ENCODE data around the gene KIFBP.
"Not testable (repeated sequence)": the region's sequence is repeated elsewhere in the genome, so short reads cannot be mapped to it uniquely, and the experiment has no call there.

Gene KIFBP

DNA sequence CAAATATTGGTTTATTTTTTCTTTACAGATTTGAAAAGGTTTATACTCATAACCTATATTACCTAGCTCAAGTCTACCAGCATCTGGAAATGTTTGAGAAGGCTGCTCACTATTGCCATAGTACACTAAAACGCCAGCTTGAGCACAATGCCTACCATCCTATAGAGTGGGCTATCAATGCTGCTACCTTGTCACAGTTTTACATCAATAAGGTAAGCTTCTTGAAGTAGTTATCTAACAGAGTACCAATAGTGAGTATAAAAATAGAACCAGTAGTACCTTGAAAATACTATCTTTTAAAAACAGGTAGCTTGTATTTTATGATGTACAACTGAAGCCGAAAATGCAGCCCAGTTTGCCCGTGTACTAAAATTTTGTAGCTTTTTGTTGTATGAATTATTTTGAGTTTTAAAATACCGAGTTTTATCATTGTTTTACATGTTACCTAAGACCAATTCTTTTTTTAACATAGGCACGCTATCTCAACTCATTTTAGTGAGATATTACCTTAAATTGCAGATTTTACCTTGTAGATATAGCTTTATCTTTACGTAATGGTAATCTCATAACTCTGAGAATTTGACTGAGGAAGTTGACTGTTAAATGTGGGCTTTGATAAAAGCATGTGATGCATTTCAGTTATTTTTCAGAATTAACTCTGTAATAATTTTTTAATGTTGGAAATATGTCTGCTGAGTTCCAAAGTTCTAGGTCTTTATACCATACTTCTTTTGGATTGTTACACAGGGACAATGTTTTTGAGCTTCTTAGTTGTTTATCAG lies 17.3 kb downstream of the KIFBP start:
- DNase-seq (ENCODE audit: low read depth) = no peak

DNA sequence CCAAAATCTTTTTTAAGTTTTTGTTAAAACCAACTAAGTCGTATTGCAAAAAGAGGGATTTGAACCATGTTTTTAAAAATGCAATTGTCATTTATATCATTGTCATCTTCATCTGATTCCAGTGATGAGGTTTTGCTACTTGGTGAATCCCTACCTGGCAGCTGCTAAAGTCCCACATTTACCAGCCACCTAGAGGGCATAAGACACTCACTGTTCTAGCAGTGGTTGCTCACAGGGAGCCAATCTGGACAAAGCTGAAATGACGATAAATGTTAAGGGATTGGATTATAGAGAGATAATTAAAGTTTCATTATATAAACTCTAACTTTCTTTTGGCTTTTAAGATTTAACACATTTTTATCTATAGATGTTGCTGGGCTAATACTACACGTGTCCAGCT lies 18.7 kb downstream of the KIFBP start:
- no peak for DNase-seq (ENCODE audit: low read depth)

DNA sequence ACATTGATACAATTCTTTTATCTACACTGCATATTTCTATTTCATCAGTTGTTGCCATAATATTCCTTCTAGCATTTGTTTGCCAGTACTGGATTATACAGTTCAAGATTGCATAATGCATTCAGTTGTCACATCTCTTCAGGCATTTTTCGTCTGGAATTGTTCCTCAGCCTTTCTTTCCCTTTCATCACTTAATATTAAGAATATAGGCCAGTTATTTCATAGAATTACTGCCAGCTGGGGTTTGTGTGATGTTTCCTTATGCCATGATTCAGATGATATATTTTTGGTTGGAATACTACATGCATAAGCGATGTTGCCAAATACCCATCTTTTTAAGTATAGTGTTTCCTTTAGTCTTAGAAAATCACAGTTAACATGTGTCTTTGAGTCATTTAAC lies 20.8 kb downstream of the KIFBP start:
- DNase-seq (ENCODE audit: low read depth) = peak; percentile 33

DNA sequence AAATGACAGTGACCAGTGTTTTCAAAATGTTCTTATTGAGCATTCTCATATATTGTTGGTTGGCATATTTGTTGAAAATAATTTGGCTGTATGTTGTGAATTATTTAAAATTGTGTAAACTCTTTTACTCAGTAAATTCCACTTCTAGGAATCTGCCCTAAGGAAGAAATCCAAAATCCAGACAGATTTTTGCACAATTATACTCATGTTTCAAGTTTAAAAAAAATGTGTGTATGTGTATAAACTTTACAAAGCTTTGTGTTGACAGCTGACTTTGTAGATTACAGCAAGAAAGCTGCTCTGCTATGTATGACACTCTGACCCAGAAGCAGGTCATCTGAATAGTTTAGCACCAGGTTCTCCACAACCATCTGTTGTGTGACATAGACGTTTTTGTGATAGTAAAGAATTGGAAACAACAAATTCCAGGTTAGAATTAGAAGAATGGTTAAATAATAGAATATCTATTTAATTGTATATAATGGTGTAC lies 21.6 kb downstream of the KIFBP start:
- DNase-seq (ENCODE audit: low read depth) = no peak

DNA sequence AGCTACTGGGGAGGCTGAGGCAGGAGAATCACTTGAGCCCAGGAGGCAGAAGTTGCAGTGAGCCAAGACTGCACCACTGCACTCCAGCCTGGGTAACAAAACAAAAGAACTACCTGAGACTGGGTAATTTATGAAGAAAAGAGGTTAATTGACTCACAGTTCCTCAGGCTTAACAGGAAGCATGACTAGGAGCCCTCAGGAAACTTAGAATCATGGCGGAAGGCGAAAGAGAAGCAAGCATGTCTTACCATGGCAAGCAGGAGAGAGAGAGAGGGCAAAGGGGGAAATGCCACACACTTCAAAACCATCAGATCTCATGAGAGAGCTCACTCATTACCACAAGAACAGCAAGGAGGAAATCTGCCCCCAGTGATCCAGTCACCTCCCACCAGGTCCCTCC lies 24.2 kb downstream of the KIFBP start:
- DNase-seq (ENCODE audit: low read depth) = not testable (repeated sequence)

DNA sequence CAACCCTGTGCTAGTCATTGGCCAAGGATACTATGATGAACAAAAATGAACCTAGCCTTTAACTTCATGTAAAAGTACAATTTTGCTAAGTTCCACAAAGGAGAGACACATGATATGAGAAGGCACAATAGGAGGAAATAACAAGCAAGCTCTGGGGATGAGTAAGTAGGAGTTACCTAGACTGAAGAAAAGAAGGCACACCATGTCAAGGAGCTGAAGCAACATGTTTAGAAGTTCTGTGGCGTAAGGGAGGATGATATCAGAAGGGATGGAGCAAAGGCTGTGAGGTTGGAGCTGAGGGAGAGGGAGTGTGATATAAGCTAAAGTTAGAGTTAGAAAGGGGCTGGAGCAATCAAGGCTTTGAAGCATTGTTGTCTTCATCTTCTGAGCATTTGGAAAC lies 25.6 kb downstream of the KIFBP start:
- DNase-seq (ENCODE audit: low read depth) = peak; percentile 12

DNA sequence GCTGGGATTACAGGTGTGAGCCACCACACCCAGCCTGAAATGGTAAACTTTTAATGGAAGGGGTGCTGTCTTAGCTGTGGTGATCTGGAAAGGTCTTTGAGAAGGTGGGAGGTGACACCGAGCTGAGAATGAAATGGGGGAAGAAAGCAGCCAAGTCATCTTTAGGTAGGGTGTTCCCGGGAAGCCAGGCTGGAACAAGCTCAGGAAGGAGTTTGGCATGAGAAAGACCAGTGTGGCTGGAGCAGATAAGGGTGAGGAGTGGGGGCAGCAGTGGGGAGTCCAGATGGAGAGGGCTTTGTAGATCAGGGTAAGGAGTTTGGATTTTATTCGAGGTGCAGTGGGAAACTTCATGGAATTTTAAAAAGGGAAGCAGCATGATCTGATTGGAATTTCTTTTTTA lies 30.0 kb downstream of the KIFBP start:
- no peak for DNase-seq (ENCODE audit: low read depth)

DNA sequence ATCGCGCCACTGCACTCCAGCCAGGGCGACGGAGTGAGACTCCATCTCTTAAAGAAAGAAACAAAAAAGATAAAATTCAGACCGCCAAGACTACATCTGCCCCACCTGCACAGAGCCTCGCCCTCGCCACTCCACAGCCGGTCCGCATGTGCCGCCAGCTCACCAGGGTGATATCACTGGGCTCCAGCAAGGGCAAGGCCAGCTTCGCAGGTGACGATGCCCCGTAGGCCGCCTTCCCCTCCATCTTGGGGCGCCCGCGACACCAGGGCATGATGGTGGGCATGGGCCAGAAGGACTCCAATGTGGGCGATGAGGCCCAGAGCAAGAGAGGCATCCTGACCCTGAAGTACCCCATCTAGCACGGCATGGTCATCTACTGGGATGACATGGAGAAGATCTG lies 34.0 kb downstream of the KIFBP start:
- DNase-seq (ENCODE audit: low read depth) = no peak

DNA sequence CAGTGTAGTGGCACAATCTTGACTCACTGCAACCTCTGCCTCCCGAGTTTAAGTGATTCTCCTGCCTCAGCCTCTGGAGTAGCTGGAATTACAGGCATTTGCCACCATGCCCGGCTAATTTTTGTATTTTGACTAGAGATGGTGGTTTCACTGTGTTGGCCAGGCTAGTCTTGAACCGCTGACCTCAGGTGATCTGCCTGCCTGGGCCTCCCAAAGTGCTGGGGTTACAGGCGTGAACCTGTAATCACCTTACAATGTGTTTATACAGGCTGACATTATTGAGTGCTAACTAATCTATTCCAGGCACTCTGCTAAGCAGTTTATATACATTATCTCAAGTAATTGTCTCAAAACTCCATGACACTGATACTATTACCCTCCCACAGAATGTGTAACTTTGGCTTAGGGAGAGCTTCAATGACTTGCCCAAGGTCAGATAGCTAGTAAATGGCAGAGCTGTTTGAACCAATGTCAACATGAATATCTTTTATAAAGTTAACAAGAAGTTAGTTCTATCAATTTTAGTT lies 36.8 kb downstream of the KIFBP start:
- no peak for DNase-seq (ENCODE audit: low read depth)

DNA sequence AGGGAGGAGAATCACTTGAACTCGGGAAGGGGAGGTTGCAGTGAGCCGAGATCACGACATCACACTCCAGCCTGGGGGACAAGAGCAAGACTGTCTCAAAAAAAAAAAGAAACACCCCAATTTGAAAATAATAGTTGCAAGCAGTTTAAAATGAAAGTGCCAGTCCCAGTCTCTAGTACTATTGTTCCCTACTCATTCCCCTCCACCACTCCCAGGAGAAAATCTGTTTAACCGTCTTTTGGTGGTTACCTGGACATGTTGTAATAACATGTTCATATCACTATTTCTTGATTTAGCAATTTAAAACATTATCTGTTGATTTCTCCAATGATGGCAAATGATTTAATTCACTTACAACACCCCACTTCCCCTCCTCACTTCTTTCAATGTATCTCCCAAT lies 44.7 kb downstream of the KIFBP start:
- no peak for DNase-seq (ENCODE audit: low read depth)

DNA sequence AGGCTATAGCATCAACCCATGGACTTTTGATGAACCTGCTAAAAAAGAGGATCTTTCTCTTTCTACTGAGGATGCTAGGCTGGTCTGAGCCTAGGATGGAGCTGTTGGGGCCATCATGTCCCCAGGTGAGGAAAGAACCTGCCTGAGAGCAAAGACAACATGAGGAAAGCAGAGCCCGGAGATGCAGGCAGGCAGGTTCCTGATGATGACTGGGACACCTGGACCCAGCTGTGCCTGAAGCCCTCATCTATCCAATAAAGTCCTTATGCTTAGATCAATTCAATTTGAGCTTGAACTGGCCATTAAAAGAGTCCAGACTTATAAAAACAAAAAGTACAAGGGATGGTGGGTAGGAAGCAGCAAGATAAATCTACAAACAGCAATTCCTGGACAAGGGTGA lies 48.9 kb downstream of the KIFBP start:
- DNase-seq (ENCODE audit: low read depth) = no peak

DNA sequence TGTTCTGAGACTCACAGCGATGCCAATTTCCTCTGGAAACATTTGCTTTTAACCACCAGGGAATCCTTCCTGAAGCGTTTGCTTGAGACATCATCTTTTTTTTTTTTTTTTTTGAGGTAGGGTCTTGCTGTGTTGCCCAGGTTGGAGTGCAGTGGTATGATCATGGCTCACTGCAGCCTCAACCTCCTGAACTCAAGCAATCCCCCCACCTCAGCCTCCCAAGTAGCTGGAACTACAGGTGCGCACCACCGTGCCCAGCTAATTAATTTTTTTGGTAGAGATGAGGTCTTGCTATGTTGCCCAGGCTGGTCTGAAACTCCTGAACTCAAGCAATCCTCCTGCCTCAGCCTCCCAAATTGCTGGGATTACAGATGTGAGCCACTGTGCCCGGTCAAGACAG lies 52.3 kb downstream of the KIFBP start:
- DNase-seq (ENCODE audit: low read depth) = not testable (repeated sequence)

DNA sequence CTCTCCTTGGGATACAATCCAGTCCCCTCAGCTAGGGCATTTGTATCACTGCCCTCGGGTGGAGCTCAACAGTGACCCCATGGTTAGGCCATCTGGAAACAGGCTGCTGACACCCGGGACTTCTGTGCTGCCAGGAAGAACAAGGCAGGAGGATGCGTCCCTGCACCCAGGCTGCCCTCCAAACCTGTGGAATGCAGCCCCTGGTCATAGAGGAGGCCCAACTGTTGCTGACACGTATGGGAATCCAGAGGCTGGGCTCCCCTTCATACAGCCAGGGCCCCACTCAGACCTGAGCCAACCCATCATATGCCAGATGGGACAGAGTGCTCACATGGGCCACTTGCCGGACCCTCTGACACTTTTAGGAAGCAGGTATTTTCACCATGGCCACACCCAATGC lies 53.8 kb downstream of the KIFBP start:
- no peak for DNase-seq (ENCODE audit: low read depth)

DNA sequence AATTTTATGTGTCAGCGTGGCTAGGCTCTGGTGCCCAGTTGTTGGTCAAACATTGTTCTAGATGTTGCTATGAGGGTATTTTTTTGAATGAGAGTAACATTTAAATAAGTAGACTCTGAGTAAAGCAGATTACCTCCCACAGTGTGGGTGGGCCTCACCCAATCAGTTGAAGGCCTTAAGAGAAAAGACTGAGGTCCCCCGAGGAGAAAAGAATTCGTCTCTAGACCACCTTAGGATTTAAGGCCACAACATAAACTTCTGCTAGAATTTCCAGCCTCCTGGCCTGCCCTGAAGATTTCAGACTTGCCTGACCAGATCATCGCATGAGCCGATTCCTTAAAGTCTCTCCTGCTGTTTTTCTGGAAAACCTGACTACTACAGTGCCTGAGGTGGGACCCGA lies 54.2 kb downstream of the KIFBP start:
- DNase-seq (ENCODE audit: low read depth) = no peak

DNA sequence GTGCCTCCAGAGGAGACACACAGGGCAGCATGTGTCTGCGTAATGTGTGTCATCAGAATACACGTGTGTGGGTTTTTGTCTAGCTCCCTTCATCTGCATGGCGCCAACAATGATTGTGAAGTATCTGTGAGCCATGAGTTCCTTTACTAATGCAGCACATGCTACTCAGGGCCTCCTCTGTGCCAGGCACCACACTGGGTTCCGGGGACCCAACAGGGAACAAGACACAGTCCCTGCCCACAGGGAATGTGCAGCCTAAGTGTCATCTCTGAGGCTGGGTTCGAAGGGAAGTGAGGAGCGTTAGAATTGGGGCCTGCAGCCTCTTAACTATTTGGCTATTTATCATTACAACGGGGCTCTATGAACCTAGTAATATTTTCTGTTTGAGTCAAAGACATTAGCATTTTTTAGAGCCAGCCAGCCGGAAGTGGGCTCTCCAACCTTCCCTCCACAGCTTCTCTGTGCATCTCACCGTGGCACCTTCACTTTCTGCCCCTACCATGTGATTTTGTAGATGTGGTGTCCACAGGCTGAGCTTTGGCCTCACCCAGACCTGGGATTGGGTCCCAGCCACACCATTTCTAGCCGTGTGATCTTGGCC lies 55.4 kb downstream of the KIFBP start:
- DNase-seq (ENCODE audit: low read depth) = no peak

DNA sequence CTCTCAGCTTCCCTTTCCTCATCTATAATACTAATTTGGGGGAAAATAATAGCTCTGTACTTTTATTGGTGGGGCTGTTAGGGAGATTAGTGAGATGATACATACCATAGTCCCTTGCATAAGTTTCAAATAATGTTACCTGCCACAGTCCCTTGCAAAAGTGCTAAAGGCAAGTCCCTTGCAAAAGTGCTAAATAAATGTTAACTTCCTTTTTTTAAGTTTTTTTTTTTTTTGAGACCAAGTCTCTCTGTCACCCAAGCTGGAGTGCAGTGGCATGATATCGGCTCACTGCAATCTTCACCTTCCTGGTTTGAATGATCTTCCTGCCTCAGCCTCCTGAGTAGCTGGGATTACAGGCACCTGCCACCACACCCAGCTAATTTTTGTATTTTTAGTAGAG lies 55.9 kb downstream of the KIFBP start:
- DNase-seq (ENCODE audit: low read depth) = no peak

DNA sequence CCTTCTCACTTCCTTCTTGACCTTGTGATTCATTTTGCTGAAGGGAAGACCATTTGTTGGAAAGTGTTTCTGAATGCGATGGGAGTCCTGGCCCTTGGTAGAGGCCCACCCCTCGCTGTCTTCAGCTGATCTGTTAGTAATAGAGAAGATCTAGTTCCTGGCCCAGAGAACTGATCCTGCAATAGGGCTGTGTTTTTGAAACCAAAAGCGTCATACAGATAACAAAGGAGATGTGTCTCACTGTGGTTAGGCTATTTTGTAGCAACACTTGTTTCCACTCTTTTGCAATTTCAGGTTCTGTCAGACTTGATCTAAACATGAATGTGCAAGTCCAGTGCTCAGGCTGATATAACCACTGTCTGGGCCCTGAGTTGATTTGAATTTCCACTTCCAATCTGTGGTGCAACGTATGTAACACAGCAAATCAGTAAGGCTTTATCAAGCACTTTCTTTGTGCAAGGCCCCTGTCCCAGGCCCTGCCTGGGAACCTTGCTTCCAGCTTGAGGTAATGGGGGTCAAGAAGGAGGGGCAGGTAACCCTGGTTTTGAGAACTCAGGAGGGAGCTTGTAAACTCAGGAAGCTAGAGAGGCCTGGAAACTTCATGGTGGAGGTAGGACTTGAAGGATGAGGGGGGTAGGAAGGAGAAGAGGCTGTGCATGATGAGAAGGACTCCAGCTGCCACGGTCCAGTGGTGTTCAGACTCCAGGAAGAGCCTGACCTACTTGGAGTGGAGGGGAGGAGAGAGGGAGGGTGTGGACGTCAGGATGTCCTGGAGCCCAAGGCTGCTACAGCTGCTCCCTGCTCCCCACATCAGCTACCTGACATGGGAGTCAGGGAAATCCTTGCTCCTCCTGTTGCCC lies 57.1 kb downstream of the KIFBP start:
- DNase-seq (ENCODE audit: low read depth) = no peak

DNA sequence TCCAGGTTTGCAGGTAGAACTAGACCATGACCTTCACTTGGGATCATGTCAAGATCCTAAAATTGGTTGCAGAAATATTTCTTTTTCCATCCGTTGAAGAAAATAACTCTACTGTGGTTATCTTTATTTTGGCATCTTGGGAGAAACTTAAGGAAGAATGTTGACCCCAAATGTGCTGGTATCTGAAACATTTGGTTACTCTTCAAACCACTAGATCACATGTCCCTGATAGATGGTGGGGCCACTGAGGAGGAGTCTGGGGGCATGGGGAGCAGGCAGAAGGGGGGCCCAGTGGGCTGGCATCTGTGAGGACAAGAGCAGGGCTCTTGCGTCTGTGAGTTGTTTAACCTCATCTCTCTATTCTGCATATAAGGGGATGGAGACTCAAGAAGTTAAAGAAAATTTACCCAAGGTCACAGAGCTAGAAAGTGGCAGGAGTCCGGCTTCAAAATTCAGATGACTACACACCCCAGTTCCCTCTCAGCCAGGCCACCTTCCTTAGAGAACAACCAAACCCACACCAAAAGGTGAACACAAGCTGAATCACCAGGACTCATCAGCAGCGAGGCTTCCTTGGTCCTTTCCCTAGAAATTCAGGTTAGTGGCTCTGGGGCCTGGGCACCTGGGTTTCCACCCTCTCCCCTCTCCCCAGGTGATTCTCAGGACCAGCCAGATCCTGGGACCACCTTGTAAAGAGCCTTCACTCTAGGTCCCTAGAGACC lies 58.7 kb downstream of the KIFBP start:
- DNase-seq (ENCODE audit: low read depth) = peak; percentile 25

DNA sequence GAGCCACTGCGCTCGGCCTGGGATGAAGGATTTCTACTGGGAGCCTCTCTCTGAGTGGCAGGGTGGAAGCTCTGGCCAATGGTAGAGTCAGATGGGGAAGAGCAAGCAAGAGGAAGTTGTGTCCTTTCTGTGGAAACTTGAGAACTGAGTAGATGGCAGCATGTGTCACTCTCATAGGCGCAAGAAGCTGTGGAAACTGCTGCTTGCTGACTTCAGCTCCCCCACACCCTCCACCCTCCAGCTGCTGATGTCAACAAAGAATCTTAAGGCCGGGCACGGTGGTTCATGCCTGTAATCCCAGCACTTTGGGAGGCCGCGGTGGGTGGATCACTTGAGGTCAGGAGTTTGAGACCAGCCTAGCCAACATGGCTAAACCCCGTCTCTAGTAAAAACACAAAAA lies 59.5 kb downstream of the KIFBP start:
- DNase-seq (ENCODE audit: low read depth) = peak; percentile 64

DNA sequence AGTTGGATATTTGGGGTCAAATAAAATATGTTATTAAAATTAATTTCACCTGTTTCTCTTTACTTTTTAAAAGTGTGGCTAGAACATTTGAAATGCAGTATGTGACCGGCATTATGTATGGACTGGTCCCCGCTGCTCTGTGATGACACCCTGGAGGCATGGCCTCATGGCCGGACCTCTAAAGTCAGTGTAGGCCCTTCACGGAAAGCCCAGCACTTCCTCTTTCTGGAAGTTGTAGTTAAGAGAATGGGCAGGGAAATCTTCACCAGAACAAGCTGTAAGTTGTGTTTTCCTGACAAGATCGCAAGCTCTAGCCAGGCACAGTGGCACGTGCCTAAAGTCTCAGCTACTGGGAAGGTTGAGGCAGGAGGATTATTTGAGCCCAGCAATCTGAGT lies 61.0 kb downstream of the KIFBP start:
- no peak for DNase-seq (ENCODE audit: low read depth)

DNA sequence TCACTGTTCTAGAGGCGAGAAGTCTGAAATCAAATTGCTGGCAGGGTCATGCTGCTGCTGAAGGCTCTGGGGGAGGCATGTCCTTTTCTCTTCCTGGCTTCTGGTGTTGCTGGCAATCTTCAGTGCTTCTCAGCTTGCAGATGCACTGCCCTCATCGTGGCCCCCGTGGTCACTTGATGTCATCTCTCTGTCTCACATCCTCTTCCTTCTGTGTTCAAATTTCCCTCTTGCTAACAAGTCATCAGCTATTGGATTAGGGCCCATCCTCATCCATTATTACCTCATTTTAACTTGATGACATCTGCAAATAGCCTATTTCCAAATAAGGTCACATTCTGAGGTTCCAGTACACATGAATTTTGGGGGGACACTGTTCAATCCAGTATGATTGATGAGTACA lies 62.7 kb downstream of the KIFBP start:
- DNase-seq (ENCODE audit: low read depth) = peak; percentile 68
